GM12801 (cell line): ENCODE data around the gene ZNF587B.
"Not testable (repeated sequence)": the region's sequence is repeated elsewhere in the genome, so short reads cannot be mapped to it uniquely, and the experiment has no call there.

ENCODE experiments used
- TF ChIP-seq, protein P1 (sequence below): IDR thresholded peaks from one replicate; pipeline ENCODE4 v1.5.1; 2011; ENCODE audit warnings: control low read depth; ENCODE audit not compliant: insufficient read length; ENCODE audit errors: extremely low read depth

Gene ZNF587B

DNA sequence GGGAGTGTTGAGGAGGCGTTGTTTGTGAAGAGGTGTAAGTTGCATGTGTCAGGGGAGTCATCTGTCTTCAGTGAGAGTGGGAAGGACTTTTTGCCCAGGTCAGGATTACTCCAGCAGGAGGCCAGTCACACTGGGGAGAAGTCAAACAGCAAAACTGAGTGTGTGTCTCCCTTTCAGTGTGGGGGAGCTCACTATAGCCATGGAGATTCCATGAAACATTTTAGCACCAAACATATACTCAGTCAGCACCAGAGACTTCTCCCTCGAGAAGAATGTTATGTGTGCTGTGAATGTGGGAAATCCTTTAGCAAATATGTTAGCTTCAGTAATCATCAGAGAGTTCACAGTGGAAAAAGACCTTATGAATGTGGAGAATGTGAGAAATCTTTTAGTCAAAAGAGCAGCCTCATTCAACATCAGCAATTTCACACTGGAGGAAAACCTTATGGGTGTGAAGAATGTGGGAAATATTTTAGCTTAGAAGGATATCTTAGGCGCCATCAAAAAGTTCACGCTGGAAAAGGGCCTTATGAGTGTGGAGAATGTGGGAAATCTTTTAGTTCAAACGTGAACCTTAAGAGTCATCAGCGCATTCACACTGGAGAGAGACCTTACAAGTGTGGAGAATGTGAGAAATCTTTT, 11.1 kb downstream of the ZNF587B start:
- TF ChIP-seq, protein P1, sequence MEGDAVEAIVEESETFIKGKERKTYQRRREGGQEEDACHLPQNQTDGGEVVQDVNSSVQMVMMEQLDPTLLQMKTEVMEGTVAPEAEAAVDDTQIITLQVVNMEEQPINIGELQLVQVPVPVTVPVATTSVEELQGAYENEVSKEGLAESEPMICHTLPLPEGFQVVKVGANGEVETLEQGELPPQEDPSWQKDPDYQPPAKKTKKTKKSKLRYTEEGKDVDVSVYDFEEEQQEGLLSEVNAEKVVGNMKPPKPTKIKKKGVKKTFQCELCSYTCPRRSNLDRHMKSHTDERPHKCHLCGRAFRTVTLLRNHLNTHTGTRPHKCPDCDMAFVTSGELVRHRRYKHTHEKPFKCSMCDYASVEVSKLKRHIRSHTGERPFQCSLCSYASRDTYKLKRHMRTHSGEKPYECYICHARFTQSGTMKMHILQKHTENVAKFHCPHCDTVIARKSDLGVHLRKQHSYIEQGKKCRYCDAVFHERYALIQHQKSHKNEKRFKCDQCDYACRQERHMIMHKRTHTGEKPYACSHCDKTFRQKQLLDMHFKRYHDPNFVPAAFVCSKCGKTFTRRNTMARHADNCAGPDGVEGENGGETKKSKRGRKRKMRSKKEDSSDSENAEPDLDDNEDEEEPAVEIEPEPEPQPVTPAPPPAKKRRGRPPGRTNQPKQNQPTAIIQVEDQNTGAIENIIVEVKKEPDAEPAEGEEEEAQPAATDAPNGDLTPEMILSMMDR, result no peak

- TF ChIP-seq, protein P1, result not testable (repeated sequence)
Observed at GRCh38 chr19:57849666-57850473, 19.8 kb downstream of the ZNF587B start, which contains the start of gene ZNF587. Gene ZNF587 (plus strand): TSS chr19:57849859. CDS start chr19:57850039, 180 bp downstream.

- TF ChIP-seq, protein P1, result no peak
Observed at GRCh38 chr19:57850553-57851017, 20.5 kb downstream of the ZNF587B start.

DNA sequence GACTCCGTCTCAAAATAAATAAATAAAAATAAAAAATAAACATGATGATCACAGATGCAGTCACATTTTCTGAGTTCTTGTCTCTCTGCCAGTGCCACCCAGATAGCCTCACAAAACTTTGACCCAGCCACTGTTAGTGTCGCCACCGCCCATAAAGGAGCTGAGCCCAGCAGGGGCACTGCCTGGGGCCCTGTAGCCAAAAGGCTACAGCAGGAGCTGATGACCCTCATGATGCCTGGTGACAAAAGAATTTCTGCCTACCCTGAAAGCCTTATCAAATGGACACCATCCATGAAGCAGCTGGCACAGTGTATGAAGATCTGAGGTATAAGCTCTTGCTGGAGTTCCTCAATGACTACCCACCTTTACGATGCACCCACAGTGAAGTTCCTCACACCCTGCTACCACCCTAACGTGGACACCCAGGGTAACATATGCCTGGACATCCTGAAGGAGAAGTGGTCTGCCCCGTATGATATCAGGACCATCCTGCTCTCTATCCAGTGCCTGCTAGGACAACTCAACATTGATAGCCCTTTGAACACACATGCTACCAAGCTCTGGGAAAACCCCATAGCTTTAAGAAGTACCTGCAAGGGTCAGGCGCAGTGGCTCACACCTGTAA, 37.9 kb downstream of the ZNF587B start:
- TF ChIP-seq, protein P1, result no peak

DNA sequence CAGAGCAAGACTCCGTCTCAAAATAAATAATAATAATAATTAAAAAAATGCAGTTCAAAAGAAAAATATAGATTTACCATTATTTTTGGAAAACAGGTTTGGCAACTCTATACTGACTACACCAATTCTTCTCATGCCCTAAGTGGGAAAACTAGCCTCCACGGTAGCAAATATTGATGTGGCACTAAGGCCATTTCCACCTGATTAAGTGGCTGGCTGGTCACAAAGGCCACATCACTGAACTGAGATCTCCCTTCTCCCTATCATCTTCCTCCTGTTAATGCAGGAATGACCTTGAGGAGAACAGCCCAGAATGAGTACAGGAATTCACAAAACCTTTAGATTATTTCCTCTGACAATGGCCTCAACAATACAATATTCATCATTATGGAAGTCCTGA, 40.1 kb downstream of the ZNF587B start:
- TF ChIP-seq, protein P1, result no peak

DNA sequence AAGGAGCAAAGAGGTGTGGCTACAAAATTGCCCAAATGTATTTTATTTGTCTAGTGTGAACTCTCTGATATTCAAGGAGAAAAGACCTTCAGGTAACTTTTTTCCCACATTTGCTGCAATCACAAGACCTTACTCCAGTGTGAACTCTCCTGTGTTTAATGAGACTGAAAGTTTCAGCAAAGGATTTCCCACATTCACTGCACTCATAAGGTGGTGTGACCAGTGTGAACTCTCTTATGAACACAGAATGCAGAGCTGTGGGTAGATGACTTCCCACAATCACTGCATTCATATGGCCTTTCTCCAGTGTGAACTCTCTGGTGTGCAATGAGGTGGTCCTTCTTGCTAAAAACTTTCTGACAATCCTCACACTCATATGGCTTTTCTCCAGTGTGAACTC, 42.4 kb downstream of the ZNF587B start:
- TF ChIP-seq, protein P1, result no peak

DNA sequence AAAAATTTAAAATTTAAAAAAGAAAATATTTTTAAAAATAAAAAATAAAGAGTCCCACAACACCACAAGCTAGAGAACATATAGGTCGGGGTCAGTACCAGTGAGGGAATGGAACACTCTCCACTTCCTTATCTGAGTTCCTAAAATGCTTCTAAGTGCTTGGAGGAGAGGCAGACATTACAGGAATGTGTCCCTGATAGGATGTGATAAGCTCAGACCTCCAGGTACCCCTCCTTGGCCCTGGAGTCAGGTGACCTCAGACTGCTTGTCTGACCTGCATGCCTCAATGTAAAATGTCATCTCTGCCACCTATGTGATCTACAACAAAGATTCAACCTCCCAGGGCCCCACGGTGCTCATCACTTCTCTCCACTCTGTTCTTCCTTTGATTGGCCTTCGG, 55.9 kb downstream of the ZNF587B start:
- TF ChIP-seq, protein P1, result no peak
